Measurements from ENCODE around the gene P2RX6. TPM values are rescaled to one million over a fixed set of nuclear protein-coding genes. Genes with fewer than 3 reads are reported as not detected.

Gene P2RX6
- total RNA-seq, 1 donor from 2014 or later, result under 0.01 TPM

Other genes starting within 250 kb of the P2RX6 start
- gene SERPIND1, start 241.1 kb upstream of the P2RX6 start, total RNA-seq, result not detected in 2 replicates
- gene PI4KA, start 156.4 kb upstream of the P2RX6 start, total RNA-seq, result 20.3 and 40.3 TPM in 2 replicates
- 6.0 and 8.5 TPM in 2 replicates for gene SNAP29, start 156.2 kb upstream of the P2RX6 start, total RNA-seq
- 50.2 and 54.4 TPM in 2 replicates for gene CRKL, start 97.8 kb upstream of the P2RX6 start, total RNA-seq
- 0.05 and 0.17 TPM in 2 replicates for gene AIFM3, start 47.9 kb upstream of the P2RX6 start, total RNA-seq
- 51.6 and 60.9 TPM in 2 replicates for gene LZTR1, start 32.9 kb upstream of the P2RX6 start, total RNA-seq
- gene THAP7, start 13.0 kb upstream of the P2RX6 start, total RNA-seq, result 13.8 and 18.1 TPM in 2 replicates
- gene SLC7A4, start 17.4 kb downstream of the P2RX6 start, total RNA-seq, result not detected in 2 replicates
- not detected in 2 replicates for gene LRRC74B, start 30.8 kb downstream of the P2RX6 start, total RNA-seq